SK-N-MC (cell line): ENCODE results near the gene CLCNKA.

Source experiments
- DNase-seq: peaks from one replicate; pipeline ENCODE4 v3.0.0-alpha.2; 2011; ENCODE audit warnings: low read depth, low spot score
- H3K27ac ChIP-seq: fragments of 200-600 bp; sonication (generic); 2 replicates; pipeline ENCODE4 v1.5.1; 2016; ENCODE audit warnings: mixed run types
- H3K36me3 ChIP-seq: fragments of 200-600 bp; sonication (generic); 2 replicates; pipeline ENCODE4 v1.6.1; 2017; ENCODE audit warnings: antibody characterized with exemption, low read length, mixed read lengths; ENCODE audit not compliant: insufficient read depth
- H3K4me3 ChIP-seq: fragments of 200-600 bp; sonication (generic); 2 replicates; pipeline ENCODE4 v1.5.1; 2016
- H3K9ac ChIP-seq: fragments of 200-600 bp; sonication (generic); 2 replicates; pipeline ENCODE4 v1.8.0; 2017; ENCODE audit warnings: mixed run types, mixed read lengths; ENCODE audit not compliant: insufficient read length
- H3K9me3 ChIP-seq: fragments of 200-600 bp; sonication (generic); 2 replicates; pipeline ENCODE4 v1.6.1; 2017; ENCODE audit warnings: low read depth, mild to moderate bottlenecking, antibody characterized with exemption, low read length, moderate library complexity, mixed read lengths
- EZH2 ChIP-seq: fragments of 200-600 bp; sonication (generic); IDR thresholded peaks from one replicate; pipeline ENCODE4 v1.6.1; 2017; ENCODE audit warnings: antibody characterized with exemption
- FOXP2 ChIP-seq: optimal IDR thresholded peaks from 2 replicates; pipeline ENCODE3; 2011; ENCODE audit warnings: mild to moderate bottlenecking, moderate library complexity; ENCODE audit not compliant: insufficient read depth; ENCODE audit errors: extremely low read length, control extremely low read depth
- POLR2AphosphoS5 ChIP-seq: IDR thresholded peaks from 2 replicates; pipeline ENCODE4 v1.6.1; 2012; ENCODE audit warnings: mild to moderate bottlenecking, low read depth, low read length, borderline replicate concordance

CLCNKA gene

GRCh38 chr1:16067933-16068332, 46.1 kb downstream of the CLCNKA start:
- Histone ChIP-seq H3K27ac (no peak overlapping the region), H3K9ac (no peak overlapping the region), H3K9me3 (no peaks in the 10 kb centered on the region), H3K36me3 (no peaks in the 10 kb centered on the region), H3K4me3 (no peak overlapping the region)
- no peak for DNase-seq
- TF ChIP-seq POLR2AphosphoS5: no peak
- no peak for TF ChIP-seq FOXP2
- no peak for TF ChIP-seq EZH2

- H3K9me3 ChIP-seq: no peaks in the 10 kb centered on the region
- no peak overlapping the region for H3K27ac ChIP-seq
- no peak overlapping the region for H3K9ac ChIP-seq
- no peak overlapping the region for H3K4me3 ChIP-seq
- DNase-seq: no peak
- TF ChIP-seq FOXP2 (no peak), EZH2 (no peak), POLR2AphosphoS5 (no peak)
- H3K36me3 ChIP-seq: no peaks in the 10 kb centered on the region
These were observed 46.8 kb downstream of the CLCNKA start for GRCh38 chr1:16068356-16069270.

- Histone ChIP-seq H3K9ac (no peak overlapping the region), H3K36me3 (no peaks in the 10 kb centered on the region), H3K4me3 (no peak overlapping the region), H3K27ac (no peak overlapping the region), H3K9me3 (no peaks in the 10 kb centered on the region)
- TF ChIP-seq EZH2 (no peak), POLR2AphosphoS5 (no peak), FOXP2 (no peak)
- DNase-seq: no peak
These were observed 49.0 kb downstream of the CLCNKA start for GRCh38 chr1:16070640-16071355.

- no peak overlapping the region for H3K27ac ChIP-seq
- TF ChIP-seq FOXP2: no peak
- TF ChIP-seq EZH2: no peak
- no peak for TF ChIP-seq POLR2AphosphoS5
- H3K36me3 ChIP-seq: no peaks in the 10 kb centered on the region
- H3K9me3 ChIP-seq: no peaks in the 10 kb centered on the region
- no peak overlapping the region for H3K9ac ChIP-seq
- no peak overlapping the region for H3K4me3 ChIP-seq
- no peak for DNase-seq
These were observed 49.8 kb downstream of the CLCNKA start for GRCh38 chr1:16071614-16072013.

- TF ChIP-seq FOXP2 (no peak), EZH2 (no peak), POLR2AphosphoS5 (no peak)
- DNase-seq: no peak
- no peak overlapping the region for H3K27ac ChIP-seq
- no peak overlapping the region for H3K9ac ChIP-seq
- H3K36me3 ChIP-seq: no peaks in the 10 kb centered on the region
- no peaks in the 10 kb centered on the region for H3K9me3 ChIP-seq
- H3K4me3 ChIP-seq: no peak overlapping the region
These were observed 50.3 kb downstream of the CLCNKA start for GRCh38 chr1:16072095-16072494.

- no peaks in the 10 kb centered on the region for H3K9me3 ChIP-seq
- TF ChIP-seq FOXP2: no peak
- TF ChIP-seq POLR2AphosphoS5: no peak
- no peak for TF ChIP-seq EZH2
- H3K4me3 ChIP-seq: peak overlapping the region; percentile 77
- H3K36me3 ChIP-seq: no peaks in the 10 kb centered on the region
- no peak overlapping the region for H3K9ac ChIP-seq
- no peak for DNase-seq
- H3K27ac ChIP-seq: no peak overlapping the region
These were observed 51.0 kb downstream of the CLCNKA start for GRCh38 chr1:16072616-16073484.

- no peak for DNase-seq
- no peak for TF ChIP-seq EZH2
- no peak for TF ChIP-seq POLR2AphosphoS5
- TF ChIP-seq FOXP2: no peak
- Histone ChIP-seq H3K27ac (no peak within 1 kb of the TSS), H3K9me3 (no peaks in the 10 kb centered on the region), H3K9ac (no peak within 1 kb of the TSS), H3K36me3 (no peaks in the 10 kb centered on the region), H3K4me3 (peak within 1 kb of the TSS; percentile 77)
These were observed 51.8 kb downstream of the CLCNKA start, which contains the start of gene FAM131C for GRCh38 chr1:16073490-16074119. FAM131C (minus strand) TSS chr1:16073651; CDS start chr1:16073442, 209 bp downstream.

GRCh38 chr1:16074217-16074616, 52.4 kb downstream of the CLCNKA start:
- Histone ChIP-seq H3K9me3 (no peaks in the 10 kb centered on the region), H3K27ac (no peak overlapping the region), H3K36me3 (no peaks in the 10 kb centered on the region), H3K4me3 (no peak overlapping the region), H3K9ac (no peak overlapping the region)
- TF ChIP-seq POLR2AphosphoS5: no peak
- no peak for TF ChIP-seq FOXP2
- TF ChIP-seq EZH2: no peak
- DNase-seq: no peak
